PFSK-1 (cell line): ENCODE results near the gene IFT25.

Source experiments
- FOXP2 ChIP-seq: optimal IDR thresholded peaks from 2 replicates; pipeline ENCODE3; 2011; ENCODE audit warnings: borderline replicate concordance, control low read depth, inconsistent platforms; ENCODE audit not compliant: insufficient read depth; ENCODE audit errors: extremely low read length, extremely low read depth
- POLR2AphosphoS5 ChIP-seq: IDR thresholded peaks from 2 replicates; pipeline ENCODE4 v1.6.1; 2012; ENCODE audit warnings: low read depth, mild to moderate bottlenecking, control low read depth, low read length, moderate library complexity
- SIN3A ChIP-seq: IDR thresholded peaks from 2 replicates; pipeline ENCODE4 v1.6.1; 2012; ENCODE audit warnings: mild to moderate bottlenecking, low read length, moderate library complexity, borderline replicate concordance; ENCODE audit not compliant: insufficient read depth
- TAF1 ChIP-seq: IDR thresholded peaks from 2 replicates; pipeline ENCODE4 v1.6.1; 2012; ENCODE audit warnings: low read length, control low read depth, borderline replicate concordance; ENCODE audit not compliant: insufficient read depth
- TF ChIP-seq, protein P1 (sequence below), 2 experiments: IDR thresholded peaks; 2 replicates each; pipeline versions ENCODE4 v1.6.1 to v1.8.0; 2011 to 2012; ENCODE audit warnings: low read depth in 2 of 2, low read length in 2 of 2, control low read depth in 1 of 2, inconsistent platforms in 1 of 2, mild to moderate bottlenecking in 1 of 2, moderate library complexity in 1 of 2; ENCODE audit not compliant: insufficient read depth in 1 of 2

IFT25 gene

GRCh38 chr1:53945183-53945432 is 391 bp downstream of the IFT25 start:
- TF ChIP-seq FOXP2: no peak
- TF ChIP-seq, protein P1, sequence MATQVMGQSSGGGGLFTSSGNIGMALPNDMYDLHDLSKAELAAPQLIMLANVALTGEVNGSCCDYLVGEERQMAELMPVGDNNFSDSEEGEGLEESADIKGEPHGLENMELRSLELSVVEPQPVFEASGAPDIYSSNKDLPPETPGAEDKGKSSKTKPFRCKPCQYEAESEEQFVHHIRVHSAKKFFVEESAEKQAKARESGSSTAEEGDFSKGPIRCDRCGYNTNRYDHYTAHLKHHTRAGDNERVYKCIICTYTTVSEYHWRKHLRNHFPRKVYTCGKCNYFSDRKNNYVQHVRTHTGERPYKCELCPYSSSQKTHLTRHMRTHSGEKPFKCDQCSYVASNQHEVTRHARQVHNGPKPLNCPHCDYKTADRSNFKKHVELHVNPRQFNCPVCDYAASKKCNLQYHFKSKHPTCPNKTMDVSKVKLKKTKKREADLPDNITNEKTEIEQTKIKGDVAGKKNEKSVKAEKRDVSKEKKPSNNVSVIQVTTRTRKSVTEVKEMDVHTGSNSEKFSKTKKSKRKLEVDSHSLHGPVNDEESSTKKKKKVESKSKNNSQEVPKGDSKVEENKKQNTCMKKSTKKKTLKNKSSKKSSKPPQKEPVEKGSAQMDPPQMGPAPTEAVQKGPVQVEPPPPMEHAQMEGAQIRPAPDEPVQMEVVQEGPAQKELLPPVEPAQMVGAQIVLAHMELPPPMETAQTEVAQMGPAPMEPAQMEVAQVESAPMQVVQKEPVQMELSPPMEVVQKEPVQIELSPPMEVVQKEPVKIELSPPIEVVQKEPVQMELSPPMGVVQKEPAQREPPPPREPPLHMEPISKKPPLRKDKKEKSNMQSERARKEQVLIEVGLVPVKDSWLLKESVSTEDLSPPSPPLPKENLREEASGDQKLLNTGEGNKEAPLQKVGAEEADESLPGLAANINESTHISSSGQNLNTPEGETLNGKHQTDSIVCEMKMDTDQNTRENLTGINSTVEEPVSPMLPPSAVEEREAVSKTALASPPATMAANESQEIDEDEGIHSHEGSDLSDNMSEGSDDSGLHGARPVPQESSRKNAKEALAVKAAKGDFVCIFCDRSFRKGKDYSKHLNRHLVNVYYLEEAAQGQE (IDR thresholded peaks at IDR 0.05; ENCODE audit: insufficient read depth in 1 of 2, low read depth in 2 of 2, low read length in 2 of 2): no peak
- no peak for TF ChIP-seq SIN3A
- no peak for TF ChIP-seq POLR2AphosphoS5

GRCh38 chr1:53944469-53945182 is 873 bp downstream of the IFT25 start:
- TF ChIP-seq FOXP2: no peak
- TF ChIP-seq POLR2AphosphoS5: no peak

DNA sequence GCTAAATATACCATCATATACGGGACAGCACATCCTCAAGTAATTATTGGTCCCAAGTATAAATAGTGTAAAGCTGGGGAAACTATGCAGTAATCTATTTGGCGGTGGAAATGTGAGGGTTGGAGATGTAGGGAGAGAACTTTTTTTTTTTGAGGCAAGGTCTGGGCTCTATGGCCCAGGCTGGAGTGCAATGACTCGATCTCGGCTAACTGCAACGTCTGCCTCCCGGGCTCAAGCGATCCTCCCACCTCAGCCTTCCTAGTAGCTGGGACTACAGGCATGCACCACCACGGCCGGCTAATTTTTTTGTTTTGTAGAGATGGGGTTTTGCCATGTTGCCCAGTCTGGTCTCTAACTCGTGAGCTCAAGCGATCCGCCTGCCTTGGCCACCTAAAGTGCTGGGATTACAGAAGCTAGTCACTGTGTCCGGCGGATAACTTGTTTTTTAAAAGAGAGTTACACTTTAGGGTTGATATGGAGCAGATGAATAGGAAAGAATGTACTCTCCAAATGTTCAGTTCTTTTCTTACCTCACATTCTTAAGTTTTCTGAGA is 1.9 kb downstream of the IFT25 start:
- TF ChIP-seq FOXP2 (no peak), SIN3A (no peak), TAF1 (no peak), POLR2AphosphoS5 (no peak)
- TF ChIP-seq, protein P1 (IDR thresholded peaks at IDR 0.05; ENCODE audit: insufficient read depth in 1 of 2, low read depth in 2 of 2, low read length in 2 of 2): no peak

GRCh38 chr1:53943090-53943489 is 2.4 kb downstream of the IFT25 start:
- TF ChIP-seq, protein P1 (IDR thresholded peaks at IDR 0.05; ENCODE audit: insufficient read depth in 1 of 2, low read depth in 2 of 2, low read length in 2 of 2): no peak
- TF ChIP-seq POLR2AphosphoS5: no peak
- no peak for TF ChIP-seq SIN3A
- TF ChIP-seq FOXP2: no peak
- TF ChIP-seq TAF1: no peak

DNA sequence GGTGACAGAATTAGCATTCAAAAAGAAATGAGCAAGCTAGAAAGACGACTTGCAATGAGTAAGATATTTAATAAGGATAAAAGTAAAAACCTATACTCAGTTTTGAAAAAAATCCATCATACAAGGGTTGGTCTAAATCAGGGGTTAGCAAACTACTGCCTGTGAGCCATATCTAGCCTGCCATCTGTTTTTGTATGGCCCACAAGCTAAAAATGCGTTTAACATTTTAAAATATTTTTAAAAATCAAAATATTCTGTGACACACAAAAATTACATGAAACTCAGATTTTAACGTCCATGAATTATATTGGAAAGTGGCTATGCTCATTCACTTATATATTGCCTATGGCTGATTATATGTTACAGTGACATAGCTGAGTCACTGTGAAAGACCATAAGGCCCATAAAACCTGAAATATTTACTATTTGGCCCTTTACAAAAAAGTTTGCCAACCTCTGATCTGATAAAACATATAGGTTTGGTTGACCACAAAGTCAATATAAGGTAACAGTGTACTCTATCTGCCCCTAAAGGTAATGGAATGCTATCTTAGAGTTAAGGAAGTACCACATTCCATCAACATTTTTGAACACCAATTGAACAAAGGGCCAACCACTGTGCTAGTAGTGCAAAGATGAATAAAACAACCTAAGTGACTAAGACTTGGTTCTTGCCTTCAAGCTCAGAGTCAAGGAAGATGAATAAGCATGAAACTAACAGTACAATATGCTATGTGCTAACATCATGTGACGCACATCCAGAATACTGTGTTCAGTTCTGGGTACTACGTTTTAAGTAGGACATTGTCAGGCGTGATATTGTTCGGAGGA is 3.2 kb downstream of the IFT25 start:
- TF ChIP-seq, protein P1 (IDR thresholded peaks at IDR 0.05; ENCODE audit: insufficient read depth in 1 of 2, low read depth in 2 of 2, low read length in 2 of 2): no peak
- TF ChIP-seq SIN3A (no peak), FOXP2 (no peak), TAF1 (no peak), POLR2AphosphoS5 (no peak)
